IPS-NIHi11 (cell line): ENCODE data around the gene MED15.
A peak's percentile ranks its signal among the peaks of the same experiment; 100 is the strongest.
"Not testable (repeated sequence)": the region's sequence is repeated elsewhere in the genome, so short reads cannot be mapped to it uniquely, and the experiment has no call there.

Experiments
- DNase-seq: peaks from one replicate; pipeline ENCODE4 v3.0.0; 2012; ENCODE audit warnings: mixed read lengths, low spot score

The MED15 gene

GRCh38 chr22:20507253-20508066, at the start of gene MED15:
TSS of gene MED15 (plus strand) at chr22:20507610. CDS start at chr22:20507679, 69 bp downstream.
- DNase-seq, result peak; percentile 90

- no peak for DNase-seq
Measured at GRCh38 chr22:20458530-20459151, 48.8 kb upstream of the MED15 start.

- no peak for DNase-seq
Measured at GRCh38 chr22:20459152-20459542, 48.3 kb upstream of the MED15 start.

GRCh38 chr22:20459862-20460261, 47.5 kb upstream of the MED15 start:
- no peak for DNase-seq

- no peak for DNase-seq
Measured at GRCh38 chr22:20463324-20464095, 43.9 kb upstream of the MED15 start.

- DNase-seq, result no peak
Measured at GRCh38 chr22:20464096-20464614, 43.3 kb upstream of the MED15 start.

GRCh38 chr22:20464912-20465758, 42.3 kb upstream of the MED15 start:
- DNase-seq, result no peak

GRCh38 chr22:20465759-20466077, 41.7 kb upstream of the MED15 start:
- DNase-seq, result no peak

GRCh38 chr22:20466659-20467379, 40.6 kb upstream of the MED15 start:
- no peak for DNase-seq

- DNase-seq, result no peak
Measured at GRCh38 chr22:20469110-20469868, 38.1 kb upstream of the MED15 start.

- not testable (repeated sequence) for DNase-seq
Measured at GRCh38 chr22:20470525-20470924, 36.9 kb upstream of the MED15 start.

- no peak for DNase-seq
Measured at GRCh38 chr22:20471126-20471833, 36.1 kb upstream of the MED15 start.

GRCh38 chr22:20472629-20473442, 34.6 kb upstream of the MED15 start:
- DNase-seq, result no peak

GRCh38 chr22:20475115-20475436, 32.3 kb upstream of the MED15 start:
- no peak for DNase-seq

GRCh38 chr22:20475569-20475968, 31.8 kb upstream of the MED15 start:
- DNase-seq, result not testable (repeated sequence)

- DNase-seq, result not testable (repeated sequence)
Measured at GRCh38 chr22:20478059-20478458, 29.4 kb upstream of the MED15 start.

- DNase-seq, result no peak
Measured at GRCh38 chr22:20479612-20480196, 27.7 kb upstream of the MED15 start.

- not testable (repeated sequence) for DNase-seq
Measured at GRCh38 chr22:20483143-20483506, 24.3 kb upstream of the MED15 start.

- DNase-seq, result no peak
Measured at GRCh38 chr22:20483771-20484170, 23.6 kb upstream of the MED15 start.
